HL-60 (cell line): ENCODE data around the gene RPAP3.

Source experiments
- DNase-seq, 2 experiments: peaks; one replicate each; pipeline ENCODE4 v3.0.0-alpha.2; 2010 to 2020; ENCODE audit warnings: low read depth in 1 of 2, low spot score in 1 of 2
- H3K27ac ChIP-seq: fragments of 250-450 bp; sonication (Bioruptor Pico); replicated peaks from 2 replicates; pipeline ENCODE4 v1.5.1; 2020; ENCODE audit warnings: mild to moderate bottlenecking, moderate library complexity
- H3K27me3 ChIP-seq: fragments of 250-450 bp; sonication (Bioruptor Pico); 2 replicates; pipeline ENCODE4 v1.5.1; 2021; ENCODE audit warnings: mild to moderate bottlenecking, moderate library complexity; ENCODE audit not compliant: insufficient read depth, poor library complexity, severe bottlenecking
- H3K4me3 ChIP-seq: replicated peaks from 2 replicates; pipeline ENCODE4 v1.5.1; 2011; ENCODE audit warnings: mild to moderate bottlenecking, control low read depth, low read length; ENCODE audit not compliant: insufficient read depth
- GABPA ChIP-seq: IDR thresholded peaks from 2 replicates; pipeline ENCODE4 v1.6.1; 2012; ENCODE audit warnings: low read depth
- POLR2AphosphoS5 ChIP-seq: IDR thresholded peaks from 2 replicates; pipeline ENCODE4 v1.6.1; 2012; ENCODE audit warnings: low read depth
- SPI1 ChIP-seq: IDR thresholded peaks from 2 replicates; pipeline ENCODE4 v1.6.1; 2012; ENCODE audit warnings: low read depth, mild to moderate bottlenecking, borderline replicate concordance
- TF ChIP-seq, protein P1 (sequence below): IDR thresholded peaks from one replicate; pipeline ENCODE4 v1.5.1; 2011; ENCODE audit warnings: low read length, control low read depth, inconsistent platforms; ENCODE audit not compliant: insufficient read depth
- TF ChIP-seq, protein P2 (sequence below): IDR thresholded peaks from 2 replicates; pipeline ENCODE4 v1.6.1; 2012; ENCODE audit warnings: low read depth; ENCODE audit not compliant: insufficient replicate concordance

Gene RPAP3

DNA sequence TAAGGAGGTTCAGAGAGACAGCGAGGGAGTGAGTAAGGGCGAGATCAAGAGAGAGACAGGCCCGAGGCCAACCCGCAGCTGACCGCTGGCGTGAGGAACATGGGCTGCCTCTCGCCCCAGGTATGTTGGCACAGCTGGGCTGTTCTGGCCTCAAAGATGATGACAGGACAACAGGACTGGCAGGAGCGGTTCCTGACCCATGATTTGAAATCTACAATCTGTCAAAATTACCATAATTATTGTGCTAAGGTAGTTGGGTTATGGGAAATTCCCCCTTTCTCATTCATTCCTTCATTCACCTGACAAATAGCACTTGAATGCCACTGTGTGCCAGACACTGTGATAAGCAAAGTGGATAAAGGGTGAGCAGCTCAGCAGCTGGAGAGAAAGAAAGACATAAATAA is 24.5 kb upstream of the RPAP3 start:
- H3K27me3 ChIP-seq: no peaks in the 10 kb centered on the region
- H3K4me3 ChIP-seq: no peak overlapping the region
- DNase-seq: no peak
- H3K27ac ChIP-seq: no peak overlapping the region
- TF ChIP-seq SPI1 (no peak), GABPA (no peak), POLR2AphosphoS5 (no peak)
- TF ChIP-seq, protein P1, sequence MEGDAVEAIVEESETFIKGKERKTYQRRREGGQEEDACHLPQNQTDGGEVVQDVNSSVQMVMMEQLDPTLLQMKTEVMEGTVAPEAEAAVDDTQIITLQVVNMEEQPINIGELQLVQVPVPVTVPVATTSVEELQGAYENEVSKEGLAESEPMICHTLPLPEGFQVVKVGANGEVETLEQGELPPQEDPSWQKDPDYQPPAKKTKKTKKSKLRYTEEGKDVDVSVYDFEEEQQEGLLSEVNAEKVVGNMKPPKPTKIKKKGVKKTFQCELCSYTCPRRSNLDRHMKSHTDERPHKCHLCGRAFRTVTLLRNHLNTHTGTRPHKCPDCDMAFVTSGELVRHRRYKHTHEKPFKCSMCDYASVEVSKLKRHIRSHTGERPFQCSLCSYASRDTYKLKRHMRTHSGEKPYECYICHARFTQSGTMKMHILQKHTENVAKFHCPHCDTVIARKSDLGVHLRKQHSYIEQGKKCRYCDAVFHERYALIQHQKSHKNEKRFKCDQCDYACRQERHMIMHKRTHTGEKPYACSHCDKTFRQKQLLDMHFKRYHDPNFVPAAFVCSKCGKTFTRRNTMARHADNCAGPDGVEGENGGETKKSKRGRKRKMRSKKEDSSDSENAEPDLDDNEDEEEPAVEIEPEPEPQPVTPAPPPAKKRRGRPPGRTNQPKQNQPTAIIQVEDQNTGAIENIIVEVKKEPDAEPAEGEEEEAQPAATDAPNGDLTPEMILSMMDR: no peak
- TF ChIP-seq, protein P2, sequence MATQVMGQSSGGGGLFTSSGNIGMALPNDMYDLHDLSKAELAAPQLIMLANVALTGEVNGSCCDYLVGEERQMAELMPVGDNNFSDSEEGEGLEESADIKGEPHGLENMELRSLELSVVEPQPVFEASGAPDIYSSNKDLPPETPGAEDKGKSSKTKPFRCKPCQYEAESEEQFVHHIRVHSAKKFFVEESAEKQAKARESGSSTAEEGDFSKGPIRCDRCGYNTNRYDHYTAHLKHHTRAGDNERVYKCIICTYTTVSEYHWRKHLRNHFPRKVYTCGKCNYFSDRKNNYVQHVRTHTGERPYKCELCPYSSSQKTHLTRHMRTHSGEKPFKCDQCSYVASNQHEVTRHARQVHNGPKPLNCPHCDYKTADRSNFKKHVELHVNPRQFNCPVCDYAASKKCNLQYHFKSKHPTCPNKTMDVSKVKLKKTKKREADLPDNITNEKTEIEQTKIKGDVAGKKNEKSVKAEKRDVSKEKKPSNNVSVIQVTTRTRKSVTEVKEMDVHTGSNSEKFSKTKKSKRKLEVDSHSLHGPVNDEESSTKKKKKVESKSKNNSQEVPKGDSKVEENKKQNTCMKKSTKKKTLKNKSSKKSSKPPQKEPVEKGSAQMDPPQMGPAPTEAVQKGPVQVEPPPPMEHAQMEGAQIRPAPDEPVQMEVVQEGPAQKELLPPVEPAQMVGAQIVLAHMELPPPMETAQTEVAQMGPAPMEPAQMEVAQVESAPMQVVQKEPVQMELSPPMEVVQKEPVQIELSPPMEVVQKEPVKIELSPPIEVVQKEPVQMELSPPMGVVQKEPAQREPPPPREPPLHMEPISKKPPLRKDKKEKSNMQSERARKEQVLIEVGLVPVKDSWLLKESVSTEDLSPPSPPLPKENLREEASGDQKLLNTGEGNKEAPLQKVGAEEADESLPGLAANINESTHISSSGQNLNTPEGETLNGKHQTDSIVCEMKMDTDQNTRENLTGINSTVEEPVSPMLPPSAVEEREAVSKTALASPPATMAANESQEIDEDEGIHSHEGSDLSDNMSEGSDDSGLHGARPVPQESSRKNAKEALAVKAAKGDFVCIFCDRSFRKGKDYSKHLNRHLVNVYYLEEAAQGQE: no peak

GRCh38 chr12:47729233-47729632 is 23.4 kb upstream of the RPAP3 start:
- TF ChIP-seq POLR2AphosphoS5 (no peak), GABPA (no peak), SPI1 (no peak)
- TF ChIP-seq, protein P2: no peak
- TF ChIP-seq, protein P1: no peak
- Histone ChIP-seq H3K27me3 (no peaks in the 10 kb centered on the region), H3K4me3 (no peak overlapping the region), H3K27ac (no peak overlapping the region)
- no peak for DNase-seq

- Histone ChIP-seq H3K4me3 (no peak overlapping the region), H3K27ac (no peak overlapping the region), H3K27me3 (no peaks in the 10 kb centered on the region)
- TF ChIP-seq GABPA: no peak
- TF ChIP-seq SPI1: no peak
- TF ChIP-seq, protein P2: no peak
- no peak for DNase-seq
Measured at GRCh38 chr12:47725893-47726292, 20.1 kb upstream of the RPAP3 start.
